ENCODE results near the gene SPRR2F.
"Not testable (repeated sequence)": the region's sequence is repeated elsewhere in the genome, so short reads cannot be mapped to it uniquely, and the experiment has no call there.

SPRR2F gene, protein sequence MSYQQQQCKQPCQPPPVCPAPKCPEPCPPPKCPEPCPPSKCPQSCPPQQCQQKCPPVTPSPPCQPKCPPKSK

DNA sequence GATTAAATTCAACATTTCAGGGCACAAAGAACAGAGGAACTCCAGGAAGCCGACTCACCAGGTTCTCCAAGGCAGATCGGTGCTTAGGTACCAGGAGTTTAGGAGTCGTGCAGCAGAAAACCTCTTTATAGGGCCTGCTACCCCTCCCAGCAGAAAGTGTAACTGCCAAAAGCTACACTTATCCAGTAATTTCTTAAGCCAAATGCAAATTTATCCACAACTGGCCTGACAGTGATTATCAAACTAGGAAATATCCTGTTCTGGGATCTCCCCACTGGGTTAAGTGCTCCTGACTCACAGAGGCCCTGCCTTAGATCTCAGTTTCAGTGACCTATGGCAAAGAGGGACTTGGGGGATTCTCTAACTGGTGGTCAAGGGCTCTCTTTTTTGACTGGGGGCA, at the start of gene SPRR2F:
Gene SPRR2F (minus strand): TSS at position 101 of the 400 bp plus-strand sequence. CDS start 783 bp downstream, outside the sequence.
- in situ Hi-C loops (cut with MboI; ENCODE audit: low sequenced_read_pairs), result no loop called here

DNA sequence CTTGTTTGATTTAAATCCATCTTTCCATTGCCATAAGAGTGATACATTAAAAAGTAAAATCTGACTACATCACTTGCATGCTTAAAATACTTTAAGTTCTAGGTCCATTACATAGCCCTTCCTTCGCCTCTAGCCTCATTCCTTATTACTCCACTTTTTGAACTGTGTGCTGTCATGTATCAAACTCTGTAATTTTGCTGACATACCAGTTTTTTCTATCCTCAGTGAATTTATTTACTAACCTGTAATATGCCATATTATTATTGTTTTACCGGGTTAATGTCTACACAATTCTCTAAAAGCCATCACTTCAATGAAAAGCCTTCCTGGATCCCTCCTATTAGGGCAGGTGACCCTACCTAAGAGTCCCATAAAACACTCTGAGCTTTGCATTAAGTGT, 42.2 kb upstream of the SPRR2F start:
- in situ Hi-C loops (cut with MboI; ENCODE audit: low sequenced_read_pairs), result no loop called here

DNA sequence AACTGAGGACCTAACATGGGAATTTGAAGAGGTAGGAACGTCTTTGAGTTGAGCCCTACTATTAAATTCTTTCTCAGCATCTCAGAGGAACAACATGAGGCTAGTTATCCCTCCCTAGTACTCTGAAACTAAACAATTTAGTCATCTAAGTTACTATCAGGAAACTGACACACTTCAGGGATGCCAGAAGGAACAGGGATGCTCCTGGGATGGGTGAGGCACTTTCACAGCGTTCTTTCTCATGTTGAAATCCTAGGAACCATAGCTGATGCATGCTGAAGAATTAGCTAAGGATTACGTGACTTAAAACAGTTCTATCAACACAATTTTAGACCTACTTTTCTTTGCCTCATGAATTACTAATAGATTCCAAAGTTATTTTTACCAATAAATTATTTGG, 39.2 kb upstream of the SPRR2F start:
- in situ Hi-C loops (cut with MboI; ENCODE audit: low sequenced_read_pairs), result no loop called here

DNA sequence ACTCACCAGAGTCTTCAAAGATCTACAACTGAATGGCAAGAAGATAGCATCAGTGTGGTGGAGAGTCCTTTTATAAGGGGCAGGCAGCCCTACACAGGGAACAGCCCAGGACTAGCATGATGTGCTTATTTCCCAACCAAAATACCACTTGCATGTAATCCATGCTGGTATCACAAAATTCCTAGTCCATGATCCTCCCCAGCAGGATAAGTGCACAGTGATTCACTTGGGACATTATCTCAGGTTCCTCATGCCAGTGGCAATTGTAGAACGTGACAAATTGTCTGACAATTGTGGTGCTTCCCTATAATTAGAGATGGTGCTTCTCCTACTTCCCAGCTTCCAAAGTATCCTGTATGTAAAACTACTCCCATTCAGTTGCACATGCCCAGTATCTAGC, 37.5 kb upstream of the SPRR2F start, which contains the start of gene SPRR2G:
Gene SPRR2G (minus strand): TSS at position 45 of the 400 bp plus-strand sequence. CDS start 780 bp downstream, outside the sequence.
- in situ Hi-C loops (cut with MboI; ENCODE audit: low sequenced_read_pairs), result no loop called here

DNA sequence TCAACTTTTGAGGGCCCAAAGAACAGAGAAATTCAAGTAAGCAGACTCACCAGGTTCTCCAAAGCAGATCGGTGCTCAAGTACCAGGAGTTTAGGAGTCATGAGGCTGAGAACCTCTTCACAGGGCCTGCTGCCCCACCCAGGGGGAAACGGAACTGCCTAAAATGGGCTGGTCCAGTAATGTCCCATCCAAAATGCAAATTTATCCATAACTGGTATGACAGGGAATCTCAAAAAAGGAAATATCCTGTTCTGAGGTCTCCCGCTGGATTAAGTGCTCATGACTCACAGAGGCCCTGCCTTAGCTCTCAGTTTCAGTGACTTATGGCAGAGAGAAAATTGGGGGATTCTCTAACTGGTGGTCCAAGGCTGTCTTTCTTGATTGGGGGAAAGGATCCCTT, 28.1 kb upstream of the SPRR2F start:
- in situ Hi-C loops (cut with MboI; ENCODE audit: low sequenced_read_pairs), result no loop called here

DNA sequence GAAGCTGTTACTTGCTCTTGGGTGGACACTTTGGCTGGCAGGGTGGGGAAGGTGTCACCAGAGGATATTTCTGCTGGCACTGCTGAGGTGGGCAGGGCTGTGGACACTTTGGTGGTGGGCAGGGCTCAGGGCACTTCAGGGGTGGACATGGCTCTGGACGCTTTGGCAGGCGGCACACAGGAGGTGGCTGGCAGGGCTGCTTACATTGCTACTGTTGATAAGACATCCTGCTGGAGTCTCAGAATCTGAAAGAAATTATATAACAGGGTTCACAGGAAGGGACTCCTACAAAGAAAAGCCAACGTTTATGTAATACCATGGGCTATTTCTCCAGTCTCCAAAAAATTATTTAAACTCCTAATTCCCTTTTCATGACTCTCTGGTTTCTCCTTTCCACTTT, 27.2 kb upstream of the SPRR2F start:
- in situ Hi-C loops (cut with MboI; ENCODE audit: low sequenced_read_pairs), result no loop called here

DNA sequence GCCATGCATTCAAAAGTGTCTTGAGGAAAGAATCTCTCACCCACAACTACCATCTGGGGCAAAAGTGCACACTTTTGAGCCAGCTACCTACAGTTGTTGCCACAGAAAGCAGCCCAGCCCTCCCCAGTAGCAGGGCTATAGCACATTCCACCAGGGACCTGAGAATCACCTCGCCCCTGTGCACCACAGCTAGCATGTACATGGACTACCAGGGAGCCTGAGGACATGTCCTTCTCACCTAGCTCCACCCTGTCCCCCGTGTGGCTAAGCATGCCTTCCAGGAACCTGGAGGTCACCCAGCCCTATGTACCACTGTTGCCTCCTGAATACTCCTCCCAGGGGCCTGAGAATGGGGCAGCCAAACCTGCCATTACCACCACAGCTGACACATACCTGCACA, 20.4 kb upstream of the SPRR2F start:
- in situ Hi-C loops (cut with MboI; ENCODE audit: low sequenced_read_pairs), result no loop called here

DNA sequence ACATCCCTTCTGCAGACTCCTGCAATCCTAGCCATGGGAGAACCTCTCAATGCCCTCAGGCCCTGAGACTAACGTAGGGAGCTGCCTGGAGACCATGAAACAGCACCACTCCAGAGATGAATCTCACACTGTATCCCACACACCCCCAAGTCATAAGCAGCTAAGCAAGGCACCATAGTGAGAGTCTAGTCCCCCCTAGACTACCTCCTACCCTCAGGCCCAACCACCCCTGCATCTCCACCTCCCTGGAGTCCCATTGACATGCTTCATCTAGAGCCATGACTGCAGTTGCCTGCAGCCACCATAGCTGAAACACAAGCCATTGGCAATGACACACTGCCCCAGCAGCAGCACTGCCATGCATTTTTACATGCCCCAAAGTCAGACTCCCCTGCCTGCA, 20.0 kb upstream of the SPRR2F start:
- in situ Hi-C loops (cut with MboI; ENCODE audit: low sequenced_read_pairs), result no loop called here

DNA sequence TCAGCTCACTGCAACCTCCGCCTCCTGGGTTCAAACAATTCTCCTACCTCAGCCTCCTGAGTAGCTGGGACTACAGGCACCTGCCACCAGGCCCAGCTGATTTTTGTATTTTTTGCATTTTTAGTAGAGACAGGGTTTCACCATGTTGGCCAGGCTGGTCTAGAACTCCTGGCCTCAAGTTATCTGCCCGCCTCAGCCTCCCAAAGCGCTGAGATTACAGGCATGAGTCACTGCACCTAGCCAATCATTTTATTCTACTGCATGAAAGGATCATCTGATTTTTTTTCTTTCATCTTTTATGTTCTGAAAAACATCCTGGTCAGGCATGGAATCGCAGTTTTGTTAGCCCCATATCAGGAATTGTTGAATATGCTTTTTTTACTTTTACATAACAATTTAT, 15.4 kb upstream of the SPRR2F start:
- in situ Hi-C loops (cut with MboI; ENCODE audit: low sequenced_read_pairs), result not testable (repeated sequence)

DNA sequence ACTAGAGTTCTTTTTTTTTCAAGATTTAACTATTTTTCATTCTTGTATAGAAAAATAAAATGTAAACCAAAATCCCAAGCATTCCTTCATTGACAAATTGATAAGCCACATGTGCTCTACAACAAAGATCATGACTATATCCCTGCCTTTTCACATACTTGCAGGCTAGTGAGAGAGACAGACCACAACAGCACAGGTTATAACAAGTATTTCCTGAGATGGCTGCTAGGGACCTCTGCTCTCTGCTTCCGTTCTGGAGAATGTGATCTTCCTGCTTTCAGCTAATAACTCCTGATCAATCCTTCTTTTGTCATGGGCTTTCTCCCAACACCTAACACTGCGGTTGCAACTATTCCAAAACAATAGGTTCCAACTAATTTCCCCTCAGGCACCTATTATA, 14.0 kb upstream of the SPRR2F start:
- in situ Hi-C loops (cut with MboI; ENCODE audit: low sequenced_read_pairs), result no loop called here

DNA sequence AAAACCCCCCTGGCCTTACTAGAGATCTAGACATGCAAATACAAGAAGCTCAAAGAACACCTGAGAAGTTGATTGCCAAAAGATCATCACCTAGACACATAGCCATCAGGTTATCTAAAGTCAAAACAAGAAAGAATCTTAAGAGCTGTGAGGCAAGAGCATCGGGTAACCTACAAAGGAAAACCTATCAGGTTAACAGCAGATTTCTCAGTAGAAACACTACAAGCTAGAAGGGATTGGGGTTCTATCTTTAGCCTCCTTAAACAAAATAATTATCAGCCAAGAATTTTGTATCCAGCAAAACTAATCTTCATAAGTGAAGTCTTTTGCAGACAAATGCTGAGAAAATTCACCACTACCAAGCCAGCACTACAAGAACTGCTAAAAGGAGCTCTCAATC, 12.2 kb upstream of the SPRR2F start:
- in situ Hi-C loops (cut with MboI; ENCODE audit: low sequenced_read_pairs), result no loop called here

DNA sequence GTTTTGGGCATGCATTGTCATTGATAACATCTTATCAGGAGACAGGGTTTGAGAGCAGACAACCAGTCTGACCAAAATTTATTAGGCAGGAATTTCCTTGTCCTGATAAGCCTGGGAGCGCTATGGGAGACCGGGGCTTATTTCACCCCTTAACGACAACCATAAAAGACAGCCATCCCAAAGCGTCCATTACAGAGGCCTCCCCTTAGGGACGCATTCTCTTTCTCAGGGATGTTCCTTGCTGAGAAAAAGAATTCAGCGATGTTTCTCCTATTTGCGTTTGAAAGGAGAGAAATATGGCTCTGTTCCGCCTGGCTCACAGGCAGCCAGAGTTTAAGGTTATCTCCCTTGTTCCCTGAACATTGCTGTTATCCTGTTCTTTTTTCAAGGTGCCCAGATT, 10.5 kb upstream of the SPRR2F start:
- in situ Hi-C loops (cut with MboI; ENCODE audit: low sequenced_read_pairs), result not testable (repeated sequence)

DNA sequence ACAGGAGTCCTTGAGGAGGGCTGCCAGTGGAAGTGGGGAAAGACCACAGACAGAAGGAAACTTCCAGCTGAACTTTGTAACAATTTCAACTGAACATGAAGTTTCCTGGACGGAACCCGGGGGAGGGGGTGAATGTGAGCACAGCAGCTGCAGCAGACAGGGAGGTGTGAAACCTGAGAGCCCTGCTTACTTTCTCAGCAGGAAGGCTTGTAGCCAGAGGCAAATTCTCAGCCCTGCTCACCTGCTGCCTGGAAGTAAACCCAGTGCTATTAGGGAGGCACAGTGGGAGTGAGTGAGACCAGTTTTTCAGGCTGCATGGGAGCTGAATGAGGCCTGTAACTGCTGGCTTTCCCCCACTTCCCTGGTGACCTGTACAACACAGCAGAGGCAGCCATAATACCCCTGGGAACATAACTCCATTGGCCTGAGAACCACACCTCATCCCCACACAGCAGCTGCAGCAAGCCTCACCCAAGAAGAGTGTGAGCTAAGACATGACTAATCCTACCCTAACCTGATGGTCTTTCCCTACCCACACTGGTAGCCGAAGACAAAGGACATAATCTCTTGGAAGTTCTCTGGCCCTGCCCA, 9.6 kb upstream of the SPRR2F start:
- in situ Hi-C loops (cut with MboI; ENCODE audit: low sequenced_read_pairs), result no loop called here

DNA sequence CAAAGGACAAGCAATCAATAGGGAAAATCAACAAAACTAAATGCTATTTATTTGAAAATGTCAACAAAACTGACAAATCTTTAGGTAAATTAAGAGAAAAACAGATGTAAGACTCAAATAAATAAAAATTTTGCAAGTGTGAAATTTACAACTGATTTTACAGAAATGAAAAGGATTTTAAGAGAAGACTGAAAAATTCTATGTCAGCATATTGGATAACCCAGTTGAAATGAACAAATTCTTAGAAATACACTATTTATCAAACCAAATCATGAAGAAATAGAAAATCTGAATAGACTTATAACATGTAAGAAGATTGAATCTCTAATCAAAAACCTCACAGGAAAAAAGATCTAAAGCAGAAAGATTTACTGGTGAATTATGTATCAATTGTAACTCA, 7.6 kb upstream of the SPRR2F start:
- in situ Hi-C loops (cut with MboI; ENCODE audit: low sequenced_read_pairs), result no loop called here

DNA sequence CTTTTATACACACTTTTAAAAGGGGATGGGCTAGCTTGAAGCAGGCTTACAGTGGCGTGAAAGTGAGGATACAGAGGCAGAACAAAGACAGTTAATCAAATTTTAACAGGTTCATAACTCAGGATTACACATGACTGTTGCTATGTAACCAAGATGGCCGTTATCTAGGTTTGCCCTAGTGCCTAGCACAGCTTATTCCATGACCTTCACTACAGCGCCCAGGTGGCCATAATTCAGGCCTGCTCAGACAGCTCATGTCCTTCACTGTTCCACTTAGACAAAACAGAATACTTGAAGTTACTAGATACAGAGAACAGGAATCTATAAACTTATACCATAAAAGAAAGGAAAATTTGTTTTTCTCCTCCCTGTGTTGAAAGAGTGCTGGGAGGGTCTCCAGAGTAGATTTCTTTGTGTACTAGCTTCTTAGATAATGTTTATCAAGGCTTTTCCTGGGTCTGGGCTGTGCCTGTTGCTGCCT, 6.2 kb upstream of the SPRR2F start:
- in situ Hi-C loops (cut with MboI; ENCODE audit: low sequenced_read_pairs), result no loop called here

DNA sequence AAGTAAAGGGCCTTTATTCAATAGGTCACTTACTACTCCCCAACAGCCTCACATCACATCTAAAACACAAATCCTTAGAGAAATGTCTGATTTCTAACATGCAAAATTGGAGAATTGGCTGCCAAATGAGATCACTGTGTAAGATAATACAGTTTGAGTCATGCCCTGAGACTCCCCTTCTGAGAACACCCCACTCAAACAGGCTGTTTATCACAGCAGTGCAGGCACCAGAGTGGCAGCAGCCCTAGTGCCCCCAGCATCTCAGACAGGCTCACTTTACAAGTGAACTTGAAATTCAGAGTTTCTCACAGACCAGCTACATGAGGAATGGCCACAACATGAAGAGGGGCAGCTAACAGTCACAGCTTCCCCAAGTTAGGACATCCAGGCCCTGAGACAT, 1.9 kb upstream of the SPRR2F start:
- in situ Hi-C loops (cut with MboI; ENCODE audit: low sequenced_read_pairs), result not testable (repeated sequence)

DNA sequence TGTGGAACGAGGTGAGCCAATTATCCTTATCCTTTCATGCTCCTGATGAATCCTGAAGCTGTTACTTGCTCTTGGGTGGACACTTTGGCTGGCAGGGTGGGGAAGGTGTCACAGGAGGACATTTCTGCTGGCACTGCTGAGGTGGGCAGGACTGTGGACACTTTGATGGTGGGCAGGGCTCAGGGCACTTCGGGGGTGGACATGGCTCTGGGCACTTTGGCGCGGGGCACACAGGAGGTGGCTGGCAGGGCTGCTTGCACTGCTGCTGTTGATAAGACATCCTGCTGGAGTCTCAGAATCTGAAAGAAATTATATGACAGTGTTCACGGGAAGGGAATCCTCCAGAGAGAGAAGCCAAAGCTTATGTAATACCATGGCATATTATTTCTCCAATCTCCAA, 862 bp downstream of the SPRR2F start:
- in situ Hi-C loops (cut with MboI; ENCODE audit: low sequenced_read_pairs), result not testable (repeated sequence)

DNA sequence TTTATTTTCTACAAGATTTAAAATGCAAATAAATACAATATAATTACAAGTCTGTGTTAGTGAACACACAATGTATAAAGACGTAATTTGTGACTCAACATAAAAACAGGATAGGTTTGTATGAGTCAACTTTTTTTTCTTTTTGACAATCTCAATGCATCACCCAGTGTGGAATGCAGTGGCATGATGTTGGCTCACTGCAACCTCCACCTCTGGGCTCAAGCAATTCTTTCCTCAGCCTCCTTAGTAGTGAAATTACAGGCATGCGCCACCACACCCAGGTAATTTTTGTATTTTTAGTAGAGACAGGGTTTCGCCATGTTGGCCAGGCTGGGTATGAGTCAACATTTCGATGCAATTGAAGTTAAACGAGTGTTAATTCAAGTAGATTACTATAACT, 13.1 kb downstream of the SPRR2F start:
- in situ Hi-C loops (cut with MboI; ENCODE audit: low sequenced_read_pairs), result no loop called here

DNA sequence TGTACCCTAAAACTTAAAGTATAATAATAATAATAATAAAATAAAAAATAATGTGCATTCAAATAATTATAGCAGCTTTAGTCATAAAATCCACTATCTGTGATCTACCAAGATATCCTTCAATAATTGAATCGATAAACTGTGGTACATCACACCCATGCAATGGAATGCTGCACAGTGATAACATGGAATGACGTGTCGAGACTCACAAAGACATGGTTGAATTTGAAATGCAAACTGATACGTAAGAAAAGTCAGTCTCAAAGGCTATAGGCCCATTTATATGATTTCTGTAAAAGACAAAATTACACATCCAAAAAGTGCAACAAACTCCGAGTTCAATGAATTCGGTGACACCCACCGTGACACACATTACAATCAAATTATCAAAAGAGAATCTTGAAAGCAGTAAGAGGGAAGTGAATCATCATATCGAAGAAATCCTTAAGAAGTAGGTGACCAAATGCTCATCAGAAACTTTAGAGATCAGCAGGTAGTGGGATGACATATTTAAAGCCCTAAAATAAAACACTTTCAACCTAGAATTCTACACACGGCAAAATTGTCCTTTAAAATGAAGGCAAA, 13.8 kb downstream of the SPRR2F start:
- in situ Hi-C loops (cut with MboI; ENCODE audit: low sequenced_read_pairs), result no loop called here

DNA sequence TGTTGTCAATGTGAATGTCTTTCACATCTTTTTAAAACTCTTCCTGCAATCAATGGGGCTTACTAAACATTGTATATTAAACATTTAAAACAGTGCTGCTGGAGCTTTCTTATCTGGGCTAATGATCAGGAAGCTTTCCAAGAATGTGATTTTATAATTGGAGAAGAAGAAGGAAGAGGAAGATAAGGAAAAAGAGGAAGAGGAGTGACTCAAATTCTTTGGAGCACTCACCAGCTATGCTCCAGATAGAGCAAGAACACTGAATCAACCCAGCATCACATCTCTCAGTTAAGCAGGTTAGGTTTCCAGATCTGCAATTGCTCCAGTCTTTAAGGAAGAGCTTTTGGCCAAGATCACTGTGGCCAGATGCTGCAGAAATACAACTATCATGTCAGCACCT, 17.6 kb downstream of the SPRR2F start:
- in situ Hi-C loops (cut with MboI; ENCODE audit: low sequenced_read_pairs), result no loop called here

DNA sequence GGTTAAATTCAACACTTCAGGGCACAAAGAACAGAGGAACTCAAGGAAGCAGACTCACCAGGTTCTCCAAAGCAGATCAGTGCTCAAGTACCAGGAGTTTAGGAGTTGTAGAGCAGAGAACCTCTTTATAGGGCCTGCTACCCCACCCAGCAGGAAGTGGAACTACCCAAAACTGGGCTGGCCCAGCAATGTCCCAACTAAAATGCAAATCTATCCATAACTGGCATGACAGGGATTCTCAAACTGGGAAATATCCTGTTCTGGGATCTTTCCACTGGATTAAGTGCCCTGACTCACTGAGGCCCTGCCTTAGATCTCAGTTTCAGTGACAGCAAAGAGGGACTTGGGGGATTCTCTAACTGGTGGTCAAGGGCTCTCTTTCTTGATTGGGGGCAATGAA, 18.9 kb downstream of the SPRR2F start, which contains the start of gene SPRR2E:
Gene SPRR2E (minus strand): TSS at position 101 of the 400 bp plus-strand sequence. CDS start 775 bp downstream, outside the sequence.
- in situ Hi-C loops (cut with MboI; ENCODE audit: low sequenced_read_pairs), result no loop called here

DNA sequence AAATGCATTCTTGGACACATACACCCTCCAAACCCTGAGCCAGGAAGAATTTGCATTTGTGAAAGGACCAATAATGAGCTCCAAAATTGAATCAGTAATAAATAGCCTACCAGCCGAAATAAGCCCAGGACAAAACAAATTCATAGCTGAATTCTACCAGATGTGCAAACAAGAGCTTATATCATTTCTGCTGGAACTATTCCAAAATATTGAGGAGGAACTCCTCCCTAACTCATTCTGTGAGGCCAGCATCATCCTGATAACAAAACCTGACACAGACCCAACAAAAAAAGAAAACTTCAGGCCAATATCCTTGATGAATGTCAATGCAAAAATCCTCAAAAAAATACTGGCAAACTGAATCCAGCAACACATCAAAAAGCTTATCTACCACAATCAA, 25.7 kb downstream of the SPRR2F start:
- in situ Hi-C loops (cut with MboI; ENCODE audit: low sequenced_read_pairs), result no loop called here

DNA sequence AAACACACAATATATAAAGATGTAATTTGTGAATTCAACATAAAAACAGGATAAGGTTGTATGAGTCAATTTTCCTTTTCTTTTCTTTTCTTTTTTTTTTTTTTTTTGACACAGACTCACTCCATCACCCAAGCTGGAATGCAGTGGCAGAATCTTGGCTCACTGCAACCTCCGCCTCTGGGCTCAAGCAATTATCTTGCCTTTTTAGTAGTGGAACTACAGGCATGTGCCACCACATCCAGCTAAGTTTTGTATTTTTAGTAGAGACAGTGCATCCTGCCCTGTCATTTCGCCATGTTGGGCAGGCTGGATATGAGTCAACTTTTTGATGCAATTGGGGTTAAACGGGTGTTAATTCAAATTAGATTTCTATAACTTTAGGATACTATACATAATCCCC, 31.6 kb downstream of the SPRR2F start:
- in situ Hi-C loops (cut with MboI; ENCODE audit: low sequenced_read_pairs), result no loop called here

Measured in HL-60/S4 treated with phorbol 12-myristate 13-acetate at 8.2 ng/mL for 4 days and 3 days (cell line).